Ovary (tissue), 9 donors: Measurements from ENCODE around the gene MYLIP. TPM values are rescaled to one million over a fixed set of nuclear protein-coding genes. Genes with fewer than 3 reads are reported as not detected.

Experiments used
- DNase-seq, 5 donors: peaks; one replicate each; pipeline ENCODE4 v3.0.0-alpha.2; 2019 to 2020
- H3K27ac ChIP-seq, 2 donors: fragments of 200-600 bp; one replicate each; pipeline versions ENCODE4 v1.5.1 to v1.8.0; 2019 to 2022
- H3K27me3 ChIP-seq: fragments of 200-600 bp; one replicate; pipeline ENCODE4 v1.8.0; 2022
- H3K36me3 ChIP-seq: fragments of 200-600 bp; sonication (generic); one replicate; pipeline ENCODE4 v1.5.1; 2019
- H3K4me1 ChIP-seq: one replicate; pipeline ENCODE4 v1.8.1; 2013; ENCODE audit warnings: mild to moderate bottlenecking, moderate library complexity; ENCODE audit not compliant: insufficient read depth
- H3K4me3 ChIP-seq: fragments of 200-600 bp; sonication (generic); one replicate; pipeline ENCODE4 v1.5.1; 2017
- H3K9me3 ChIP-seq, 2 donors: fragments of 200-600 bp in 1 of 2; sonication (generic) in 1 of 2; one replicate each; pipeline versions ENCODE4 v1.5.1 to v1.8.1; 2013 to 2019; ENCODE audit warnings: mild to moderate bottlenecking in 1 of 2, moderate library complexity in 1 of 2
- CTCF ChIP-seq, 3 donors: fragments of 450-650 bp in 2 of 3; fragments of 200-600 bp in 1 of 3; IDR thresholded peaks; one replicate each; pipeline versions ENCODE4 v1.5.1 to v1.8.0; 2016 to 2022; ENCODE audit warnings: antibody characterized with exemption in 3 of 3, mild to moderate bottlenecking in 1 of 3
- EP300 ChIP-seq: sonication (generic); formaldehyde crosslinking; IDR thresholded peaks from one replicate; pipeline ENCODE4 v1.6.1; 2017; ENCODE audit warnings: antibody characterized with exemption
- POLR2A ChIP-seq: fragments of 450-650 bp; IDR thresholded peaks from one replicate; pipeline ENCODE4 v1.6.1; 2017; ENCODE audit warnings: antibody characterized with exemption, mild to moderate bottlenecking, moderate library complexity
- WGBS, 3 donors: extraction: QIAGEN DNeasy Blood & Tissue Kit in 1 of 3; methylation state at CpG; one replicate each; pipeline versions ENCODE4 v1.1.5 to v1.1.7; 2013 to 2017; 5-methylcytosine and 5-hydroxymethylcytosine counted together
- intact Hi-C, 4 donors: fragments of 100-400 bp; cut with DNase I; formaldehyde crosslinking; loops; one replicate each; pipeline versions ENCODE4 v1.11.0 to v1.15.1; 2022 to 2023
- polyA plus RNA-seq, 2 donors: library from polyadenylated mRNA; stranded (reverse); fragments of 200-250 nt in 1 of 2; fragments of 350-450 nt in 1 of 2; fragmentation: Illumina TruSeq in 1 of 2; extraction: RNeasy Lipid Tissue Mini Kit (QIAGEN cat#74804) in 1 of 2; gene quantifications; one replicate each; pipeline ENCODE4 v1.2.3, GENCODE V29; 2013 to 2014
- total RNA-seq, 7 donors: library from RNA; depleted of rRNA in 2 of 7; stranded (reverse); fragments of >200 nt in 2 of 7; fragmentation: NEBNext Ultra II Directional in 3 of 7; extraction: Animal tissue kit (Norgen Biotek cat#: 25700) in 3 of 7; gene quantifications; one replicate each; pipeline versions ENCODE4 v1.1.0 to v1.2.4, GENCODE V29; 2016 to 2023
- donor health status: DM: no; HTN: no; CAD: no; lungs with moderate emphysema.
- donor health status: DM: no; HTN: no; CAD: no.
- donor health status: Bipolar disorder and iron deficiency.
- donor health status: DM: yes; HTN: yes; CAD: no.
- donor health status: DM: no; HTN: no; CAD: no.
- donor health status: DM: yes; HTN: yes; CAD: no.

MYLIP gene
- total and polyA plus RNA-seq, 9 donors, result 11.0 to 45.4 (median 37.7) TPM

GRCh38 chr6:16162003-16162402, 33.1 kb downstream of the MYLIP start:
- intact Hi-C loops, result no loop called here
- WGBS, 3 donors, result 91 to 93% (median 92%) methylated on average over 2 of the region's 2 CpGs
- Histone ChIP-seq H3K9me3 (no peaks in the 10 kb centered on the region), H3K36me3 (no peaks in the 10 kb centered on the region), H3K4me1 (no peaks in the 10 kb centered on the region), H3K4me3 (no peak overlapping the region), H3K27me3 (no peaks in the 10 kb centered on the region), H3K27ac (no peak overlapping the region)
- DNase-seq, result no peak
- no peak for TF ChIP-seq POLR2A
- TF ChIP-seq EP300, result no peak
- TF ChIP-seq CTCF (IDR thresholded peaks at IDR 0.05), result no peak

DNA sequence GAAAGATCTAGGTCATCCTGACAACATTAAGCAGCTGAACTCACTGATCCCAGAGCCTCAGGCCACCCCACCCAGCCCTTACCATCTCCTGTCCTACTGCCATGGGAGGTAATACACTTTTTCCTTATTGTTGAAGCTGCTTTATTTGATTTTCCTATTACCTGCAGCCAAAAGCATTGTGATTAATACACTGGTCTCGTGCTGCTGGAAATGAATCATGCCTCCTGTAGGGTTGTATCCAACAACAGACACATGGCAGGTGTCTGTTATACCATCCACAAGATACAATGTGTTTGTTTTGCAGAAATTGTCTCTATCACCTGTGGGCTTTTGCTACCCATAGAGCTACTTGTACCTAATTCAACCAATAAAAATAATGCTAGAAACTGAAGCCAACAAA, 34.2 kb downstream of the MYLIP start:
- H3K4me1 ChIP-seq, result no peaks in the 10 kb centered on the region
- intact Hi-C loops, result no loop called here
- H3K36me3 ChIP-seq, result no peaks in the 10 kb centered on the region
- no peaks in the 10 kb centered on the region for H3K27me3 ChIP-seq
- H3K9me3 ChIP-seq, result no peaks in the 10 kb centered on the region
- 84 to 93% (median 93%) methylated on average over 1 of the region's 1 CpG for WGBS, 3 donors
- DNase-seq, result no peak
- no peak for TF ChIP-seq EP300
- TF ChIP-seq POLR2A, result no peak
- no peak for TF ChIP-seq CTCF (IDR thresholded peaks at IDR 0.05)
- H3K27ac ChIP-seq, result no peak overlapping the region
- no peak overlapping the region for H3K4me3 ChIP-seq

DNA sequence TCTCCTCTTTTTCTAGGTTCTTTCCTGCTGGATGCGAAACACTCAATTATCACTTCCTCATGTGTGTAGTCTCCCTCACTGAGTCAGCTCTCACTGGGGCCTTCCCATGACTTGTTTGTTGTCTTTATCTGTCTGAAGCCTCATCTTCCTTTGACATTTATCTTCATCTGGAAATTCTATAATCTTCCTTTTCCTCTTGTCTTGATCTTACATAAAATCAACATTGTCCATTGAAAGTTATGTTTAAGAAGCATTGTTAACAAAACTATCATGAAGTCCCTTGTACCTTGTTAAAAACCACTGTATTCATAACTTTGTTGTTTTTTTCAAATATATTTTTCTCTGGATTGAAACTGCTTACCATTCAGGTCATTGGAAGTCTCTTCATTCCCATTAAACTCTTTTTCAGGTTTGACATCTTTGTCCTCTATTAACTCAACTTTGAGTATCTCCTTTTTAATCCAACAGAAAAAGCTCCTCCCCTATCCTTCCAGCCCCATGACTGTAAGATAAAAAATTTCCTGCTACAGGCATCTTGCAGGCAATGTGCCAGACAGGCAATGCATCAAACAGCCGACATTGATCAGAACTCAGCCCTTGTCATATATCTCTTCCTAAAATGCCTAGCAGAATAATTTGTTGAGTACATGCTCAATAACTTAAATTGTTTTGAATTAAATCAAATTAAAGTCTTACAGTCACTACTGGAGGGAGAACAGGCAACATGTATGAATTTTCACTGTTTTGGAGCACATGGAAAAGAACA, 34.8 kb downstream of the MYLIP start:
- no peaks in the 10 kb centered on the region for H3K36me3 ChIP-seq
- H3K27ac ChIP-seq, result no peak overlapping the region
- intact Hi-C loops, result no loop called here
- DNase-seq, result no peak
- no peaks in the 10 kb centered on the region for H3K27me3 ChIP-seq
- no peaks in the 10 kb centered on the region for H3K9me3 ChIP-seq
- H3K4me1 ChIP-seq, result no peaks in the 10 kb centered on the region
- 76 to 88% (median 84%) methylated on average over 2 of the region's 2 CpGs for WGBS, 3 donors
- TF ChIP-seq EP300 (no peak), CTCF (IDR thresholded peaks at IDR 0.05) (no peak), POLR2A (no peak)
- H3K4me3 ChIP-seq, result no peak overlapping the region

- DNase-seq, result no peak
- no peaks in the 10 kb centered on the region for H3K4me1 ChIP-seq
- no peak overlapping the region for H3K4me3 ChIP-seq
- no peaks in the 10 kb centered on the region for H3K27me3 ChIP-seq
- TF ChIP-seq EP300 (no peak), POLR2A (no peak), CTCF (IDR thresholded peaks at IDR 0.05) (no peak)
- intact Hi-C loops, result no loop called here
- WGBS, 3 donors, result 92 to 95% (median 95%) methylated on average over 5 of the region's 5 CpGs
- no peaks in the 10 kb centered on the region for H3K9me3 ChIP-seq
- H3K36me3 ChIP-seq, result no peaks in the 10 kb centered on the region
- no peak overlapping the region for H3K27ac ChIP-seq
These were observed 36.8 kb downstream of the MYLIP start for GRCh38 chr6:16165641-16166040.
